ENCODE results near the gene ARIH2.

Gene ARIH2

DNA sequence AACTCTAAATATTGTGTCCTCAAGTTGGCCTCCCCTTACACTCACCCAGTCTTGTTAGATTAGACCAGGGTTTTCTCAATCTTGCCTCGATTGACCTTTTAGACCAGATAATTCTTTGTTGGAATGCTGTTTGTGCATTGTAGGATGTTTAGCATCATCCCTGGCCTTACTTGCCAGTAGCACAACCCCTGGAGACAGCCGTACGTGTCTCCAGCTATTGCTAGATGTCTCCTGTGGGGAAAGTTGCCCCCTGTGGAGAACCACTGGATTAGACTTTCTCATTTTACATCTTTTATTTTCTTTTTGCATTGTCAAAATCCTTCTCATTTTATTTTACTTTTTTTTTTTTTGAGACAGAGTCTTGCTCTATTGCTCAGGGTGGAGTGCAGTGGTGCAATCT, 90.8 kb downstream of the ARIH2 start:
- TF ChIP-seq POLR2A (IDR thresholded peaks at IDR 0.05; ENCODE audit: low read depth, low read length): no peak
- no peak for DNase-seq (ENCODE audit: insufficient read length, low spot score)
- no peak for FAIRE-seq

GRCh38 chr3:49012441-49013017, 93.9 kb downstream of the ARIH2 start:
- no peak for TF ChIP-seq POLR2A (IDR thresholded peaks at IDR 0.05; ENCODE audit: low read depth, low read length)
- DNase-seq (ENCODE audit: insufficient read length, low spot score) (no peak), FAIRE-seq (no peak)

- DNase-seq (ENCODE audit: insufficient read length, low spot score): no peak
- no peak for TF ChIP-seq POLR2A (IDR thresholded peaks at IDR 0.05; ENCODE audit: low read depth, low read length)
- FAIRE-seq: no peak
Observed at GRCh38 chr3:49013113-49013737, 94.6 kb downstream of the ARIH2 start.

- no peak for FAIRE-seq
- no peak for DNase-seq (ENCODE audit: insufficient read length, low spot score)
- no peak for TF ChIP-seq POLR2A (IDR thresholded peaks at IDR 0.05; ENCODE audit: low read depth, low read length)
Observed at GRCh38 chr3:49013738-49014660, 95.4 kb downstream of the ARIH2 start.

- FAIRE-seq: no peak
- no peak for DNase-seq (ENCODE audit: insufficient read length, low spot score)
- TF ChIP-seq POLR2A (IDR thresholded peaks at IDR 0.05; ENCODE audit: low read depth, low read length): no peak
Observed at GRCh38 chr3:49015072-49015471, 96.4 kb downstream of the ARIH2 start.

- DNase-seq (ENCODE audit: insufficient read length, low spot score): no peak
- no peak for TF ChIP-seq POLR2A (IDR thresholded peaks at IDR 0.05; ENCODE audit: low read depth, low read length)
- no peak for FAIRE-seq
Observed at GRCh38 chr3:49015765-49016164, 97.1 kb downstream of the ARIH2 start.

- DNase-seq (ENCODE audit: insufficient read length, low spot score): no peak
- TF ChIP-seq POLR2A (IDR thresholded peaks at IDR 0.05; ENCODE audit: low read depth, low read length): 0 out of 2 replicates have a peak, but pooled peaks have one; percentile 5
- FAIRE-seq: no peak
Observed at GRCh38 chr3:49016414-49017228, 98.0 kb downstream of the ARIH2 start.

GRCh38 chr3:49017229-49017970, 98.8 kb downstream of the ARIH2 start:
- DNase-seq (ENCODE audit: insufficient read length, low spot score) (no peak), FAIRE-seq (no peak)
- no peak for TF ChIP-seq POLR2A (IDR thresholded peaks at IDR 0.05; ENCODE audit: low read depth, low read length)

- peak; percentile 65 for TF ChIP-seq POLR2A (IDR thresholded peaks at IDR 0.05; ENCODE audit: low read depth, low read length)
- DNase-seq (ENCODE audit: insufficient read length, low spot score) (peak; percentile 51), FAIRE-seq (no peak)
Observed at GRCh38 chr3:49017971-49018706, 99.5 kb downstream of the ARIH2 start, which contains the start of gene DALRD3. Gene DALRD3, minus strand, starts transcription at chr3:49018580. Its CDS starts 16 bp downstream, at chr3:49018564.

- TF ChIP-seq POLR2A (IDR thresholded peaks at IDR 0.05; ENCODE audit: low read depth, low read length): no peak
- no peak for FAIRE-seq
- DNase-seq (ENCODE audit: insufficient read length, low spot score): no peak
Observed at GRCh38 chr3:49018707-49019006, 100.0 kb downstream of the ARIH2 start.

DNA sequence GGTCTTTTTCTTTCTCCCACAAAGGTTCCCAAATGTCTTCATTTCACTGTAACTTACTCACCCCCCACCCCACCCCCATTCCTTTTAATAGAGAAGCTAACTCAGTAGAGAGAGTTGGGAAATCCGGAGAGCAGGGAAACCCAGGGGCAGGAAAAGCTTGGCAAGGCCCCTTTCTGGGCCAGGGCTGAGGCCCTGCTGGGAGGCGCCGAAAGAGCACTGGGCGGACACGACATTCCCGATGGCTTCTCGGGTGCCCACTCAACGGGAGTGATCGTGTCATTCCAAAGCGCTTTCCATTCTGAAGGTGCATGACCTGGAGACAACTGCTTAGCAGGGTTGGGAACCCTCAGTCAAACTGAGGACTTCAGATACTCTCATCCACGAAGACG, 101.3 kb downstream of the ARIH2 start:
- FAIRE-seq (no peak), DNase-seq (ENCODE audit: insufficient read length, low spot score) (no peak)
- TF ChIP-seq POLR2A (IDR thresholded peaks at IDR 0.05; ENCODE audit: low read depth, low read length): no peak

- DNase-seq (ENCODE audit: insufficient read length, low spot score) (no peak), FAIRE-seq (no peak)
- TF ChIP-seq POLR2A (IDR thresholded peaks at IDR 0.05; ENCODE audit: low read depth, low read length): no peak; the same call in 1 of the 2 replicates
Observed at GRCh38 chr3:49020330-49021212, 101.9 kb downstream of the ARIH2 start.
